Measurements from ENCODE around the gene CD247.
A peak's percentile ranks its signal among the peaks of the same experiment; 100 is the strongest.

Gene CD247

DNA sequence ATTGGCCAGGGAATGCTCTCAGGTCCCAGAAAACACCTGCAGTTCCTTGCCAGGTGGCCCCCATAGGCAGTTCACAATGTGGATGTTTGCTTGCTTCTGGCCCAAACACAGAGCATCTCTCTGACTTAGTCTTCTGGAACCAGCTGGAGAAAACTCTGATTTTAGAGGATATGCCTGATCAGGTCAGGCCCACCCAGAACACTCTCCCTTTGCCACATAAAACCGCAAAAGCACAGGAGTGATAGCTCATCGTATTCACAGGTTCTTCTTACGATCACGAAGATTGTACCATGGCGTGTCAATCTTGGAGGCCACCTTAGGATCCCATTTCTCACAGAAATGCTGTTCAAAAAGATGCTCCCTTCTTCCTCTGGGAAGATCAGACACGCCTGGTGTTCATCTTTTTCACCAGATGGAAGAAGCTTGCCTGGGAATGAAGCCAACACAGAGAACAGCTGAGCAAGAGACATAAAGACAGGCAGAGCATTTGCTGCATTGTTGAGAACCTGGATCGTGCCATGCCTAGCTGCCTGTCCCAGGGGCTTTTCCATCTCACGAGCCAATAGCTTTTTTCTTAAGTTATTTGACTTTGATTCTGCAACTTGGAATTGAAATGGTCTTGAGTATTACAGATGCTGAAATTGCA is 11.6 kb upstream of the CD247 start:
- TF ChIP-seq, protein P1, sequence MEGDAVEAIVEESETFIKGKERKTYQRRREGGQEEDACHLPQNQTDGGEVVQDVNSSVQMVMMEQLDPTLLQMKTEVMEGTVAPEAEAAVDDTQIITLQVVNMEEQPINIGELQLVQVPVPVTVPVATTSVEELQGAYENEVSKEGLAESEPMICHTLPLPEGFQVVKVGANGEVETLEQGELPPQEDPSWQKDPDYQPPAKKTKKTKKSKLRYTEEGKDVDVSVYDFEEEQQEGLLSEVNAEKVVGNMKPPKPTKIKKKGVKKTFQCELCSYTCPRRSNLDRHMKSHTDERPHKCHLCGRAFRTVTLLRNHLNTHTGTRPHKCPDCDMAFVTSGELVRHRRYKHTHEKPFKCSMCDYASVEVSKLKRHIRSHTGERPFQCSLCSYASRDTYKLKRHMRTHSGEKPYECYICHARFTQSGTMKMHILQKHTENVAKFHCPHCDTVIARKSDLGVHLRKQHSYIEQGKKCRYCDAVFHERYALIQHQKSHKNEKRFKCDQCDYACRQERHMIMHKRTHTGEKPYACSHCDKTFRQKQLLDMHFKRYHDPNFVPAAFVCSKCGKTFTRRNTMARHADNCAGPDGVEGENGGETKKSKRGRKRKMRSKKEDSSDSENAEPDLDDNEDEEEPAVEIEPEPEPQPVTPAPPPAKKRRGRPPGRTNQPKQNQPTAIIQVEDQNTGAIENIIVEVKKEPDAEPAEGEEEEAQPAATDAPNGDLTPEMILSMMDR (conservative IDR thresholded peaks at IDR 0.05; ENCODE audit: low read length), result no peak
- DNase-seq (ENCODE audit: low read depth), result peak; percentile 53

DNA sequence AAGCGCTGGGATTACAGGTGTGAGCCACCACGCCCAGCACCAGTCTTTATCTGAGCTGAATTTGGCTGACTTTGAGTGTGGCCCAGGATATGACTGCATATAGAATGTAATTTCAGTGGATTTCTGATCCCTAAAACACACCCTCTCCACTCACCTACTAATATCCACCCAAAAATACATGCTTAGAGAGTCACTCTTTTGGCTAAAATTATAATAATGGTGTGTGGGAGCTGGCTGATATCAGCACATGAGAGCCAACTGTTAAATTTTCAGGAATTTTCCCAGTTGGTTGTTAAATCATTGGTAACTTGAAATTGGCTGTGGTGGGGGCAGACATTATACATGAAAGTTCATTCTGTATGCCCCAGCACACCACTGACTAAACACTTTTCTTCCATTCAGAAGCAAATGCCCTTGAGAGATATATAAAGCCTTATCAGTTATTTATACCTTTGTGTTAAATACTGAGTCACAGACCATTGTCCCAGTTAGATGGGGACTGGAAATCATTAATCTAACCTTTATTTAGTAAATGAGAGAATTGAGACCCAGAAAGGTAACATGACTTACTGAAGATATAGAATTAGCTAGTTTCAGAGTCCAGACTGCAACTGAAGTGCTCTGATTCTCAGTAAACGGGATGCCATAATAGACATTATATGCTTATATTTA is 9.9 kb upstream of the CD247 start:
- TF ChIP-seq, protein P1 (conservative IDR thresholded peaks at IDR 0.05; ENCODE audit: low read length), result no peak
- no peak overlapping the region for H3K4me3 ChIP-seq (ENCODE audit: low read length)
- no peak for DNase-seq (ENCODE audit: low read depth)

More for the DNA sequence above, 11.6 kb upstream of the CD247 start:
- no peak overlapping the region for H3K4me3 ChIP-seq (ENCODE audit: low read length)

DNA sequence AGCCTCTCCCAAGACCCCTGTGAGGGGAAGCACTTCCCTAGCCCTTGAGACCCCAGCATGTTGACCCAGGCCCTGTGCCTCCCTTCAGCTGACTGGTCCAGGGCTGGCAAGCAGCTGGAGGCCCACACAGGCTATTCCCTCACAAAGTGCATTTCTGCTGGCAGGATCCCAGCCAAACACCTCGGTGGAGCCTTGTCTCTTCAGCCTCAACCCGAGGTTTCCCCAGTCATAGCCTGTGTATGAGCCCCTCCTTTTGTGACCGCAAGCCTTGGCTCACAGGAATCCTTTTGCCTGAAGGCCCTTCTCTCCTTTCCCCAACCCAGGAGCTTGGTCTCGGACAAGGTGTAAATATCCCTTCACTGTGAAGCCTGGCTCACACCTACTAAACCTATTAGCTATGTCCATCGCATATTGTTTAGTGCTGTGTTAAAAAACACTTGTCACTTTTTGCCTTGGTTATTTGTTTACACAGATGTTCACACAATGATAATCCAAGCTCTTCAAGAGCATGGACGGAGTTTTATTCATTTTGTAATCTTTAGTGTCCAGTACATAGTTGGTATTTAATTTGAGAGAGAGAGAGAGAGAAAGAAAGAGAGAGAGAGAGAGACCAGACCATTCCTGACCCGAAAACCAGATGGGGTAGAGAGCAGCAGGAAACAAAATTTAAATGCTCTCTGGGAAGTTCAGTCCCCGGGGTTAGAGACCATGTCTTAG is 8.5 kb upstream of the CD247 start:
- TF ChIP-seq, protein P1 (conservative IDR thresholded peaks at IDR 0.05; ENCODE audit: low read length), result no peak
- no peak overlapping the region for H3K4me3 ChIP-seq (ENCODE audit: low read length)
- DNase-seq (ENCODE audit: low read depth), result no peak

DNA sequence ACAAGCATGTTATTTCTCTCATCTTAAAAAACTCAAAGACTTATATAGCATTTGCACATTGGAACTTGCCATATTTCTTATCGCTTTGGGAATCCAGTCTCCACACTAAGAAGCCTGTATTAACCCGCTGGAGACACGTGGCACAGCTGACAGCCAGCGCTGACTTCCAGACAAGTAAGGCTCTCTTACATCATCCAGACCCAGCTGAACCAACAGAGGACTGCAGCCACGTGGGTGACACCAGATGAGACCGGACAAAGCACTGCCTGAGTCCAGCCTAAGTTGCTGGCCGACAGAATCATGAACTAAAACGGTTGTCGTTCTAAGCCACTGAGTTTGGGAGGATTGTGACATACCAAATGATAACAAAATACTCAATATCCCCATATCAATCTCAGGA is 6.3 kb upstream of the CD247 start:
- DNase-seq (ENCODE audit: low read depth), result no peak
- H3K4me3 ChIP-seq (ENCODE audit: low read length), result no peak overlapping the region
- TF ChIP-seq, protein P1 (conservative IDR thresholded peaks at IDR 0.05; ENCODE audit: low read length), result no peak

DNA sequence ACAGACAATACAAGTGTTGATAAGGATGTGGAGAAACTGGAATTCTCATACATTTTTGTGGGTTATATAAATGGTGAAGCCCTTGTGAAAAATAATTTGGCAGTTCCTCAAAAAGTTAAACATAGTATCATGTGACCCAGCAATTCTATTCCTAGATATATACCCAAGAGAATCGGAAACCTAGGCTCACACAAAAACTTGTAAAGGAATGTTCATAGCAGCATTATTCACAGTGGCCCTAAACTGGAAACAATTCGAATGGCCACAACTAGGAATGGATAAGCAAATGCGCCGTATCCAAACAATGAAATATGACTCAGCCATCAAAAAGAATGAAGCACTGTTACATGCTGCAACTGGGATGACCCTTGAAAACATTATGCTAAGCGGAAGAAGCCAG is 3.9 kb upstream of the CD247 start:
- H3K4me3 ChIP-seq (ENCODE audit: low read length), result no peak overlapping the region
- TF ChIP-seq, protein P1 (conservative IDR thresholded peaks at IDR 0.05; ENCODE audit: low read length), result no peak
- no peak for DNase-seq (ENCODE audit: low read depth)

DNA sequence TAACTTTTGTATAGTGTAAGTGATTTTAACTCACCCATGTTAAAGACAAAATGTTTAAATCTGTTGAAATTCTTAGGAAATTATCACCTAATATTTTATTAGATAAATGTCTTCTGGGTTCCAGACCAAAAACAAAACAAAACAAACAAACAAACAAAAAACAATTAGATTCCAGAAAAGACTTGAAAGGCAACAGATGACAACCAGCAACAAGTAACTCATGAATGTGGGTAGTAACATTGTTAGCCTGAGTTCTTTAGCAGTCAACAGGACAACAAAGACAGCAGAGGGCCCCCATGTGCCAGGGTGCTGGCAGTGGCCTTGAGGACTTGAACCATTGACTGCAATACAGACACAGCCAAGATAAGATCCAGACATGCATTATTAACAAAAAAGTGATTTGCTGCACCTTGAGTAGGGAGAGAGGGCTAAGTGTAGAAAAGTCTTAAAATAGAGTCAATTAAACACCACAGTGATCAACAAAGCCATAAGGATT is 2.4 kb upstream of the CD247 start:
- TF ChIP-seq, protein P1 (conservative IDR thresholded peaks at IDR 0.05; ENCODE audit: low read length), result no peak
- DNase-seq (ENCODE audit: low read depth), result no peak
- H3K4me3 ChIP-seq (ENCODE audit: low read length), result no peak overlapping the region

Measured in AG10803 (cell line).